Measurements from ENCODE around the gene CRIM1. TPM values are rescaled to one million over a fixed set of nuclear protein-coding genes. Genes with fewer than 3 reads are reported as not detected.

The CRIM1 gene
- total RNA-seq, 1 experiment from 2014 or later, result 133 TPM

DNA sequence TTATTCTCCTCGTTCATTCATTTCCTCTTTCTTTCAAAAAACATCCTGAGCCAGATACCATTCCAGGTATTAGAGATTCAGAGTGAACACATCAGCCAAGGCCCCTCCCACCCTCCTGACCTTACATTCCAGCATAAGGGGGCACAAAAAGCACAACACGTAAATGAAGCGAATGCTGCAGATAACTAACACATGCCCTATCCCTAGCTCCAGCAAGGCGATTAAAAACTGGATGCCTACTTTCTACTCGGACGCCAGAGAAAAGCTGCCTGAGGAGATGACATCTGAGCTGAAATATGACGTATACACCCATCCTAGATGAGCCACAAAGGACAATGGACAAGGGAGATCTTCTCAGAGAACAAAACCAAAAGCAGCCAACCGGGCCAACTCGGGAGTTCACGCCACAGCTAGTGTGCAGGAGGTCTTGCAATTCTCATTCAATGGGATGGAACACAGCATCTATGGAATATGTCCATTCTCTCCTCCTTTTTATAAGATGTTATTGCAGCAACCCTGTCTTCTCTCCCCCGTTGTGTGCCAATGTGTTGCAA, 208.9 kb downstream of the CRIM1 start:
- Histone ChIP-seq H3K4me1 (replicated peaks; ENCODE audit: insufficient read depth) (peaks cover 67% of the 10 kb centered on the region), H3K9me3 (ENCODE audit: insufficient read depth, low read depth) (no peaks in the 10 kb centered on the region), H3F3A (ENCODE audit: insufficient read depth, low read depth) (peaks cover 50% of the 10 kb centered on the region), H3K4me2 (peak overlapping the region; percentile 82), H3K27ac (peak overlapping the region; percentile 99), H3K4me3 (no peak overlapping the region), H3K36me3 (ENCODE audit: low read depth) (peaks cover 24% of the 10 kb centered on the region), H4K20me1 (ENCODE audit: insufficient read depth) (no peaks in the 10 kb centered on the region), H3K79me2 (ENCODE audit: low read depth) (peaks cover 39% of the 10 kb centered on the region), H2AFZ (no peak overlapping the region), H3K27me3 (ENCODE audit: insufficient read depth, low read depth) (no peaks in the 10 kb centered on the region), H3K9me2 (ENCODE audit: insufficient read depth) (no peaks in the 10 kb centered on the region)
- POLR2A ChIA-PET (ENCODE audit: unreplicated experiment), result interaction anchor here (0.6 to 0.7 kb wide), 2 partner anchors 25 to 836 kb away, joined by 3 read pairs; no protein-coding TSS in a partner anchor
- CTCF ChIA-PET, result no interaction called here
- BruUV-seq (replicated peaks), result no TSS peak
- no peak for TF ChIP-seq EZH2 (IDR thresholded peaks at IDR 0.05; ENCODE audit: low read depth)
- TF ChIP-seq CTCF (conservative IDR thresholded peaks at IDR 0.05), result no peak
- peak in 1 of 2 experiments; percentile 23 for DNase-seq
- intact Hi-C loops (cut with micrococcal nuclease; ENCODE audit: unreplicated experiment), result loop anchor here (5.0 kb wide), 5 partner anchors 33 to 232 kb away; partner anchors contain the start of genes CRIM1 and FEZ2

DNA sequence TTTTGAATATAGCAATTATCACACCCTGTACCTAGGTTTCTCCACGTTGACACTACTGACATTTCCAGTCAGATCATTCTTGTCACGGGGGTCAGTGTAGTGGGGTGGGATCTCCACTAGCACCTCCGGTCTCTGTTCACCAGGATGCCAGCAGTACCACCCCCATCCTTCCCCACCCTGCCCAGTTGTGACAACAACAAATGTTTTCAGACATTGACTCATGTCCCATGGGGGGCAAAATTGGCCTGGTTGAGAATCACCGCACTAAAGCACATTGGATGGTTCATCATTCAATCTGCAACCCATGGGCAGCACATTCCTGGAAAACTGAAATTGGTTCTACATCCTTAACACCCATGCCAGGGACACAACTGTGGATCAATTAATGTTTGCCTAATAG, 210.1 kb downstream of the CRIM1 start:
- H3K36me3 ChIP-seq (ENCODE audit: low read depth), result peaks cover 20% of the 10 kb centered on the region
- no peak for DNase-seq
- BruUV-seq (replicated peaks), result no TSS peak
- no peaks in the 10 kb centered on the region for H3K9me3 ChIP-seq (ENCODE audit: insufficient read depth, low read depth)
- H3K27me3 ChIP-seq (ENCODE audit: insufficient read depth, low read depth), result no peaks in the 10 kb centered on the region
- H3K4me2 ChIP-seq, result no peak overlapping the region
- no peaks in the 10 kb centered on the region for H3K9me2 ChIP-seq (ENCODE audit: insufficient read depth)
- no peak overlapping the region for H3K27ac ChIP-seq
- H3F3A ChIP-seq (ENCODE audit: insufficient read depth, low read depth), result peaks cover 51% of the 10 kb centered on the region
- H4K20me1 ChIP-seq (ENCODE audit: insufficient read depth), result no peaks in the 10 kb centered on the region
- intact Hi-C loops (cut with micrococcal nuclease; ENCODE audit: unreplicated experiment), result no loop called here
- H3K4me1 ChIP-seq (replicated peaks; ENCODE audit: insufficient read depth), result peaks cover 74% of the 10 kb centered on the region
- H3K79me2 ChIP-seq (ENCODE audit: low read depth), result peaks cover 30% of the 10 kb centered on the region
- no peak overlapping the region for H3K4me3 ChIP-seq
- CTCF ChIA-PET, result no interaction called here
- TF ChIP-seq EZH2 (IDR thresholded peaks at IDR 0.05; ENCODE audit: low read depth), result no peak
- H2AFZ ChIP-seq, result no peak overlapping the region
- POLR2A ChIA-PET (ENCODE audit: unreplicated experiment), result no interaction called here

DNA sequence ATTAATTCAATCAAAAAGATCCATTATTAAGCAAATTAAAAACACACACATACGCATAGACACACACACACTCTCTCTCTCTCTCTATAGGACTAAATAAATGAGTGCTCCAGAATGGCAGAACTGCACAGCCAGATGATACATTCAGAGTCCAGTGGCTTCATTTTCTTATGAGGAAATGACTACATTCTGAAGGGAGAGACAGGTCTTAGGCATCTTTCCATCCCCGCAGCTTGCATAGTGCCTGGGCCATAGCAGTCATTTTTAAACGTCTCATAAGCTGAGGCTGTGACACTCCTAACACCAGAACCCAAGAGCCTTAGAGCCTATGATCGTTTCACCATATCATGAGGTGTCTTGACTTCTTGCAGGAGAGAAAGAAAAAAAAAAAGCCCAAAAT, 211.3 kb downstream of the CRIM1 start:
- peaks cover 28% of the 10 kb centered on the region for H3K79me2 ChIP-seq (ENCODE audit: low read depth)
- no peak overlapping the region for H3K4me3 ChIP-seq
- H3K9me2 ChIP-seq (ENCODE audit: insufficient read depth), result no peaks in the 10 kb centered on the region
- intact Hi-C loops (cut with micrococcal nuclease; ENCODE audit: unreplicated experiment), result no loop called here
- peaks cover 64% of the 10 kb centered on the region for H3K4me1 ChIP-seq (replicated peaks; ENCODE audit: insufficient read depth)
- ChIA-PET POLR2A (ENCODE audit: unreplicated experiment) (no interaction called here), CTCF (no interaction called here)
- no TSS peak for BruUV-seq (replicated peaks)
- H3K4me2 ChIP-seq, result no peak overlapping the region
- no peaks in the 10 kb centered on the region for H4K20me1 ChIP-seq (ENCODE audit: insufficient read depth)
- H3K9me3 ChIP-seq (ENCODE audit: insufficient read depth, low read depth), result no peaks in the 10 kb centered on the region
- H3K27ac ChIP-seq, result no peak overlapping the region
- no peak for TF ChIP-seq EZH2 (IDR thresholded peaks at IDR 0.05; ENCODE audit: low read depth)
- no peak for TF ChIP-seq CTCF (conservative IDR thresholded peaks at IDR 0.05)
- H3F3A ChIP-seq (ENCODE audit: insufficient read depth, low read depth), result peaks cover 41% of the 10 kb centered on the region
- peaks cover 21% of the 10 kb centered on the region for H3K36me3 ChIP-seq (ENCODE audit: low read depth)
- H2AFZ ChIP-seq, result no peak overlapping the region
- H3K27me3 ChIP-seq (ENCODE audit: insufficient read depth, low read depth), result no peaks in the 10 kb centered on the region
- DNase-seq, result no peak

All from PC-9 (cell line).